K562 (cell line): ENCODE data around the gene COQ7.

Source experiments
- CAMTA2 ChIP-seq: fragments of 250-450 bp; sonication (Bioruptor Pico); conservative IDR thresholded peaks from 2 replicates; pipeline ENCODE4 v1.5.1; 2022
- CCNT2 ChIP-seq: IDR thresholded peaks from 2 replicates; pipeline ENCODE4 v1.6.1; 2011; ENCODE audit warnings: borderline replicate concordance, low read depth, mild to moderate bottlenecking, moderate library complexity, mixed read lengths, low read length; ENCODE audit not compliant: insufficient read length; ENCODE audit errors: extremely low read depth
- HNRNPH1 ChIP-seq: fragments of 200-400 bp; formaldehyde crosslinking; optimal IDR thresholded peaks from 2 replicates; pipeline ENCODE3; 2017; ENCODE audit warnings: low read depth, mild to moderate bottlenecking, low read length, moderate library complexity
- MAFK ChIP-seq: IDR thresholded peaks from 2 replicates; pipeline ENCODE4 v1.6.1; 2011; ENCODE audit warnings: low read length, improper control_type of control experiment
- NFE2 ChIP-seq: IDR thresholded peaks from 2 replicates; pipeline ENCODE4 v1.6.1; 2014; ENCODE audit warnings: antibody characterized with exemption, low read depth
- RFX1 ChIP-seq: fragments of 450-650 bp; IDR thresholded peaks from 2 replicates; pipeline ENCODE4 v1.6.1; 2016; ENCODE audit warnings: mild to moderate bottlenecking, moderate library complexity
- SIN3A ChIP-seq, 2 experiments: fragments of 150-350 bp in 1 of 2; IDR thresholded peaks; 2 replicates each; pipeline ENCODE4 v1.6.1; 2011 to 2016; ENCODE audit warnings: borderline replicate concordance in 2 of 2, low read depth in 2 of 2, low read length in 2 of 2, mild to moderate bottlenecking in 2 of 2, moderate library complexity in 2 of 2; ENCODE audit not compliant: control insufficient read depth in 1 of 2
- SP1 ChIP-seq: sonication (generic); formaldehyde crosslinking; IDR thresholded peaks from 2 replicates; pipeline ENCODE4 v1.8.1; 2022; ENCODE audit warnings: mild to moderate bottlenecking, missing genetic modification reagents
- TAF1 ChIP-seq: IDR thresholded peaks from 2 replicates; pipeline ENCODE4 v1.6.1; 2011; ENCODE audit warnings: mild to moderate bottlenecking, low read length, moderate library complexity; ENCODE audit not compliant: insufficient read depth, control insufficient read depth, severe bottlenecking; ENCODE audit errors: extremely low read depth
- TAF7 ChIP-seq: fragments of 450-650 bp; IDR thresholded peaks from 2 replicates; pipeline ENCODE4 v1.6.1; 2016; ENCODE audit warnings: missing genetic modification characterization, missing compliant biosample characterization
- ZNF224 ChIP-seq: sonication (generic); formaldehyde crosslinking; IDR thresholded peaks from 2 replicates; pipeline ENCODE4 v1.8.0; 2022; ENCODE audit warnings: mild to moderate bottlenecking, missing genetic modification reagents
- ZNF699 ChIP-seq: fragments of 250-450 bp; sonication (Bioruptor Pico); IDR thresholded peaks from 2 replicates; pipeline ENCODE4 v1.8.0; 2021; ENCODE audit warnings: mild to moderate bottlenecking, moderate library complexity; ENCODE audit not compliant: insufficient replicate concordance
- TF ChIP-seq, protein P1 (sequence below), 2 experiments: fragments of 200-800 bp in 1 of 2; sonication (Bioruptor generic) in 1 of 2; sonication (generic) in 1 of 2; formaldehyde crosslinking in 1 of 2; IDR thresholded peaks in 1 of 2; conservative IDR thresholded peaks in 1 of 2; 2 replicates each; pipeline versions ENCODE4 v1.5.0 to v1.6.1; 2016 to 2020; ENCODE audit warnings: missing compliant biosample characterization in 1 of 2, missing genetic modification characterization in 1 of 2, missing genetic modification reagents in 1 of 2
- TF ChIP-seq, protein P2 (sequence below): sonication (generic); formaldehyde crosslinking; IDR thresholded peaks from 2 replicates; pipeline ENCODE4 v1.5.0; 2020; ENCODE audit warnings: missing genetic modification reagents

DNA sequence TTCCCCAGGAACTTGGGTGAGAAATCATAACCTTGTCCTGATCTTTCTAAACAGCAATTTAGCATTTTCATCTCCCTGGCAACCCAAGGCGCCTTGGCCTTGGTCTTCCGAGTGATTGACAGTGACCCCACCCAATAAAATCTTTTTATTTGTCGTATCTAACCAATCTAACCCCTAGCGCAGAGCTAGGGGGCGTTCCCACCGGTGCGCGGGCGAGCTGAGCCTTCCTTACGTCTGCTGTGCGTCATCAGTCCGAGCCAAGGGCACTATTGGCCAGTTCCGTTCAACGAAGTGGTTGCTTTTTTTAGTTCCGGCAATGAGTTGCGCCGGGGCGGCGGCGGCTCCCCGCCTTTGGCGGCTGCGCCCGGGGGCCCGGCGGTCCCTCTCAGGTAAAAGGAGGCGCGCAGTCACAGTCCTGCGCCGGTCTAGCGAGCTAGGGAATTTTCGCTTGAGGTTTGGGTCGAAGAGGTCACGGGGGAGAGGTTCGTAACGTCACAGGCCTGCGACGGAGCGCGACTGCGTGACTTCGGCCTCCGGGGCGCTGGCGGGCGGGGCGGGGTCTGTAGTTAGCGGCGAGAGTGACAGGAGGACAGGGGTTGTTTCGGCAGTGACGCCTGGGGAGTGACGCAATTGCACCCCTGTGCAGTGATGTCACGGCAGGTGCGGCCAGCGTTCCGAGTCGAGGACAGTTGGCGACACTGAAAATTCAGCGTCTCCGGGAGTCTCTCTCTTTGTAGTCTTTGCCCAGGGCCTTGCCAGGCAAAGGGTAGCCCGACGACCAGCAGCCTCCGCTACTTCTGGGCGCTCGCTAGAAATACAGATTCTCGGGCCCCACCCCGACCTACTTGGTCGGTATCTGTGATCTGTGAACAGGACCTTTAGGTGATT, at the start of gene COQ7:
- no peak for TF ChIP-seq TAF7 (tag)
- peak; percentile 83 for TF ChIP-seq SP1
- peak in 1 of 2 experiments; percentile 72; a peak in 2 of 4 replicates for TF ChIP-seq SIN3A (IDR thresholded peaks at IDR 0.05; ENCODE audit: borderline replicate concordance in 2 of 2, control insufficient read depth in 1 of 2, low read depth in 2 of 2, low read length in 2 of 2)
- TF ChIP-seq RFX1, result peak; percentile 97
- TF ChIP-seq CCNT2, result peak; percentile 66
- TF ChIP-seq, protein P1, sequence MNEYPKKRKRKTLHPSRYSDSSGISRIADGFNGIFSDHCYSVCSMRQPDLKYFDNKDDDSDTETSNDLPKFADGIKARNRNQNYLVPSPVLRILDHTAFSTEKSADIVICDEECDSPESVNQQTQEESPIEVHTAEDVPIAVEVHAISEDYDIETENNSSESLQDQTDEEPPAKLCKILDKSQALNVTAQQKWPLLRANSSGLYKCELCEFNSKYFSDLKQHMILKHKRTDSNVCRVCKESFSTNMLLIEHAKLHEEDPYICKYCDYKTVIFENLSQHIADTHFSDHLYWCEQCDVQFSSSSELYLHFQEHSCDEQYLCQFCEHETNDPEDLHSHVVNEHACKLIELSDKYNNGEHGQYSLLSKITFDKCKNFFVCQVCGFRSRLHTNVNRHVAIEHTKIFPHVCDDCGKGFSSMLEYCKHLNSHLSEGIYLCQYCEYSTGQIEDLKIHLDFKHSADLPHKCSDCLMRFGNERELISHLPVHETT (CRISPR knock-in tag; conservative IDR thresholded peaks at IDR 0.05 in 1 of 2, IDR thresholded peaks at IDR 0.05 in 1 of 2), result peak in 1 of 2 experiments; percentile 71; a peak in 1 of 4 replicates
- TF ChIP-seq NFE2, result no peak
- TF ChIP-seq, protein P2, sequence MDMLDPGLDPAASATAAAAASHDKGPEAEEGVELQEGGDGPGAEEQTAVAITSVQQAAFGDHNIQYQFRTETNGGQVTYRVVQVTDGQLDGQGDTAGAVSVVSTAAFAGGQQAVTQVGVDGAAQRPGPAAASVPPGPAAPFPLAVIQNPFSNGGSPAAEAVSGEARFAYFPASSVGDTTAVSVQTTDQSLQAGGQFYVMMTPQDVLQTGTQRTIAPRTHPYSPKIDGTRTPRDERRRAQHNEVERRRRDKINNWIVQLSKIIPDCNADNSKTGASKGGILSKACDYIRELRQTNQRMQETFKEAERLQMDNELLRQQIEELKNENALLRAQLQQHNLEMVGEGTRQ, result peak; percentile 61
- TF ChIP-seq ZNF699 (CRISPR knock-in tag), result no peak
- peak; percentile 28; the same call in 1 of the 2 replicates for TF ChIP-seq MAFK
- no peak for TF ChIP-seq HNRNPH1
- no peak for TF ChIP-seq CAMTA2 (CRISPR knock-in tag)
- no peak for TF ChIP-seq ZNF224 (CRISPR knock-in tag)
- TF ChIP-seq TAF1, result peak; percentile 48
